Suprapubic skin (tissue), 4 donors: ENCODE data around the gene COX6A1. TPM values are rescaled to one million over a fixed set of nuclear protein-coding genes. Genes with fewer than 3 reads are reported as not detected.

Experiments
- DNase-seq, 2 donors: peaks; one replicate each; pipeline ENCODE4 v3.0.0-alpha.2; 2019; ENCODE audit warnings: low spot score in 2 of 2
- H3K27ac ChIP-seq: fragments of 200-600 bp; sonication (generic); one replicate; pipeline ENCODE4 v1.5.1; 2019
- H3K27me3 ChIP-seq: fragments of 200-600 bp; sonication (generic); one replicate; pipeline ENCODE4 v1.5.1; 2019
- H3K36me3 ChIP-seq: fragments of 200-600 bp; sonication (generic); one replicate; pipeline ENCODE4 v1.5.1; 2019
- H3K4me1 ChIP-seq: fragments of 200-600 bp; sonication (generic); one replicate; pipeline ENCODE4 v1.5.1; 2019
- H3K4me3 ChIP-seq: fragments of 200-600 bp; sonication (generic); one replicate; pipeline ENCODE4 v1.5.1; 2019; ENCODE audit warnings: mild to moderate bottlenecking
- H3K9me3 ChIP-seq: fragments of 200-600 bp; sonication (generic); one replicate; pipeline ENCODE4 v1.5.1; 2019
- CTCF ChIP-seq, 2 donors: fragments of 200-600 bp in 1 of 2; fragments of 450-650 bp in 1 of 2; sonication (generic) in 1 of 2; IDR thresholded peaks; one replicate each; pipeline ENCODE4 v1.5.1; 2016 to 2019; ENCODE audit warnings: antibody characterized with exemption in 2 of 2, mild to moderate bottlenecking in 1 of 2, moderate library complexity in 1 of 2
- EP300 ChIP-seq: sonication (generic); formaldehyde crosslinking; IDR thresholded peaks from one replicate; pipeline ENCODE4 v1.6.1; 2017; ENCODE audit warnings: antibody characterized with exemption
- POLR2A ChIP-seq, 2 donors: fragments of 450-650 bp; IDR thresholded peaks; one replicate each; pipeline ENCODE4 v1.6.1; 2017; ENCODE audit warnings: antibody characterized with exemption in 2 of 2, mild to moderate bottlenecking in 2 of 2, moderate library complexity in 2 of 2
- POLR2AphosphoS5 ChIP-seq, 3 donors: sonication (generic); formaldehyde crosslinking; IDR thresholded peaks; one replicate each; pipeline ENCODE4 v1.6.1; 2017; ENCODE audit warnings: antibody characterized with exemption in 3 of 3
- WGBS: methylation state at CpG from one replicate; pipeline ENCODE4 v1.1.5; 2018; 5-methylcytosine and 5-hydroxymethylcytosine counted together
- total RNA-seq, 4 donors: library from RNA; depleted of rRNA; stranded (reverse); fragments of >200 nt; gene quantifications; one replicate each; pipeline ENCODE4 v1.1.0, GENCODE V29; 2016

COX6A1 gene
- total RNA-seq, 4 donors from 2014 or later: 569 to 1,135 (median 836) TPM

- Histone ChIP-seq H3K9me3 (no peaks in the 10 kb centered on the region), H3K36me3 (peaks cover 21% of the 10 kb centered on the region), H3K4me1 (peaks cover 50% of the 10 kb centered on the region), H3K4me3 (peak overlapping the region; percentile 70), H3K27ac (peak overlapping the region; percentile 96), H3K27me3 (no peaks in the 10 kb centered on the region)
- TF ChIP-seq POLR2AphosphoS5 (IDR thresholded peaks at IDR 0.05): no peak
- TF ChIP-seq CTCF (IDR thresholded peaks at IDR 0.05): no peak
- TF ChIP-seq POLR2A (IDR thresholded peaks at IDR 0.05): no peak
- no peak for TF ChIP-seq EP300
- peak in 1 of 2 donors; percentile 68 for DNase-seq
- no CpG with 5 or more reads among the region's 57 CpGs for WGBS
Observed at GRCh38 chr12:120468821-120469449, 31.0 kb downstream of the COX6A1 start.

DNA sequence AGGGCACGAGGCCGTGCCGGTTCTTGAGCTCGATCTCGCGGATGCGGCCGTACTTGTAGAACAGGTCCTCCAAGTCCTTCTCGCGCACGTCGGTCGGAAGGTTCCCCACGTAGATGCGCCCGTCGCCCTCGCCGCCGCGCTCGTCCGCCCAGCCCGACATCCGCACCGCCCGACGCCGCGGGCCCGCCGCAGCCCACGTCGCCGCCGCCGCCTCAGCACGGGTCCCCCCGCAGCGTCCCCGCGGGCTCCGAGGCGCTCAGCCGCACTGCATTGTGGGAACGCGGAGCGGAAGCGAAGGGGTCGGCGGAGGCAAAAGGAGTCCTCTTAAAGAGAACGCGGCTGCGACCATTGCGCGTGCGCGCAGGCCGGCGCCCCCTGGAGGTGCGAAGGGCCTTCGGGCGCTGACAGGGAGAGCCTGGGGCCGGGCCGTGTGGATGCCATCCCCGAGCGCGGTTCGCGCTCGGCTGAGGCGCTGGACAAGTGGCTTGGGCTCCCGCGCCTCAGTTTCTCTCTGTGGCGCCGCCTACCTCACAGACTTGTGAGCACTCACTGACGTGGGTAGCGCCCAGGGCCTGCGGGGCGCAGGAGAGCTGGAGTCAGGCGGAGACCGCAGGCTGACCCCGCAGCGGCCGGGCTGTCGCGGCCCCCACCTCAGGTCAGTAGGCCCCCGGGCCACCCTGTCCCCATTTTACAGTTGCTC lies 31.7 kb downstream of the COX6A1 start, which contains the start of gene SRSF9:
Gene SRSF9 (minus strand): TSS at position 299 of the 700 bp plus-strand sequence. CDS start 139 bp downstream, at position 160.
- Histone ChIP-seq H3K4me3 (peak within 1 kb of the TSS; percentile 70), H3K9me3 (no peaks in the 10 kb centered on the region), H3K4me1 (peaks cover 57% of the 10 kb centered on the region), H3K36me3 (peaks cover 14% of the 10 kb centered on the region), H3K27ac (peak within 1 kb of the TSS; percentile 96), H3K27me3 (no peaks in the 10 kb centered on the region)
- 0% methylated on average over 10 of the region's 88 CpGs for WGBS
- peak; percentile 96 to 98 for DNase-seq
- TF ChIP-seq EP300: no peak
- peak; percentile 46 to 73 for TF ChIP-seq POLR2A (IDR thresholded peaks at IDR 0.05)
- TF ChIP-seq POLR2AphosphoS5 (IDR thresholded peaks at IDR 0.05): peak in 1 of 3 donors; percentile 44
- peak; percentile 65 to 94 for TF ChIP-seq CTCF (IDR thresholded peaks at IDR 0.05)

DNA sequence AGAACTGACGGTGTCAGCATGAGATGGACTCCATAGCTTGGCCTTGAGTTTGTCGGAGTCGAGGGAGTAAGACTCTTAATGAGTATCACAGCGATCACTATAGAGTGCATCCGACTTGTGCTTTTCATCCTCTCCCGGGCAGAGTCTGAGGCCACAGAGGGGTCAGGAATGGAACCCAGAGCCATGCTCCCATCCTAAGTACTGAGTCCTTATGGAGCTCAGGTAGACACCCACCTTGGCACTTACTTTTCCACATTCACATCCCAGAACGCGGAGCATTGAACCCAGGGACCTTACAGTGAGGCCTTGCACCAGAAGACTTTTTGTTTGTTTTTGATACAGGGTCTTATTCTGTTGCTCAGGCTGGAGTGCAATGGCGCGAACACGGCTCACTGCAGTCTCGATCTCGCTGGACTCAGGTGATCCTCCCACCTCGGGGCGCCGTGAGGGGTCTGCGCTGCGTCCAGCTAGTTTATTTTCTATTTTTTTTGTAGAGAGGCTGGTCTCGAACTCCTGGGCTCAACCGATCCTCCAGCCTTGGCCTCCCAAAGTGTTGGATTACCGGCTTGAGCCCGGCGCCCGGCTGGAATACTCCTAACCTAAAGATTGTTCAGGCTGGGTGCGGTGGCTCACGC lies 32.4 kb downstream of the COX6A1 start:
- peaks cover 7% of the 10 kb centered on the region for H3K36me3 ChIP-seq
- H3K4me1 ChIP-seq: peaks cover 63% of the 10 kb centered on the region
- H3K27ac ChIP-seq: peak overlapping the region; percentile 96
- H3K9me3 ChIP-seq: no peaks in the 10 kb centered on the region
- H3K4me3 ChIP-seq: peak overlapping the region; percentile 70
- TF ChIP-seq CTCF (IDR thresholded peaks at IDR 0.05) (no peak), POLR2A (IDR thresholded peaks at IDR 0.05) (no peak), EP300 (no peak), POLR2AphosphoS5 (IDR thresholded peaks at IDR 0.05) (no peak)
- H3K27me3 ChIP-seq: no peaks in the 10 kb centered on the region
- DNase-seq: no peak
- 62% methylated on average over 26 of the region's 26 CpGs for WGBS

DNA sequence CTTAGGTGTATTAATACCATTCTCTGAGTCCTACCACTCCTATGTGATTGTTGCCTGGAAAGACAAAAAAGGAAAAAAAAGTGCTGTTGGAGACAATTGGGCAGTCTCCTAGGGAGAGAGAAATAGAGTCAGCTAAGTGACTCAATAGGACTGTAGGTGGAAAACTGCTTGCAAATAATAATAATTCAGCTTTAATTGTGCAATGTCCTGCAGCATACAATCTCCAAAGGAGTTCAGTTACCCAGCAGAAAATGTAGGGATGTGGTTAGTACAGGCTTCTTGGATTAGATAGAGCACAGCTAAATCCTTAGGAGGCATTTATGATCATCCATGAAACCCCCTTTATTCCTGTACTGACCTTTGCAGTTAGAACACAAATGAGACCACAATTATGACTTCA lies 34.6 kb downstream of the COX6A1 start:
- H3K4me1 ChIP-seq: peaks cover 48% of the 10 kb centered on the region
- H3K27ac ChIP-seq: no peak overlapping the region
- no peak for DNase-seq
- no peaks in the 10 kb centered on the region for H3K36me3 ChIP-seq
- no peaks in the 10 kb centered on the region for H3K9me3 ChIP-seq
- H3K27me3 ChIP-seq: no peaks in the 10 kb centered on the region
- TF ChIP-seq CTCF (IDR thresholded peaks at IDR 0.05) (no peak), POLR2AphosphoS5 (IDR thresholded peaks at IDR 0.05) (no peak), POLR2A (IDR thresholded peaks at IDR 0.05) (no peak), EP300 (no peak)
- no peak overlapping the region for H3K4me3 ChIP-seq
